ENCODE data around the gene HSD3B1.
"Not testable (repeated sequence)": the region's sequence is repeated elsewhere in the genome, so short reads cannot be mapped to it uniquely, and the experiment has no call there.

Gene HSD3B1

DNA sequence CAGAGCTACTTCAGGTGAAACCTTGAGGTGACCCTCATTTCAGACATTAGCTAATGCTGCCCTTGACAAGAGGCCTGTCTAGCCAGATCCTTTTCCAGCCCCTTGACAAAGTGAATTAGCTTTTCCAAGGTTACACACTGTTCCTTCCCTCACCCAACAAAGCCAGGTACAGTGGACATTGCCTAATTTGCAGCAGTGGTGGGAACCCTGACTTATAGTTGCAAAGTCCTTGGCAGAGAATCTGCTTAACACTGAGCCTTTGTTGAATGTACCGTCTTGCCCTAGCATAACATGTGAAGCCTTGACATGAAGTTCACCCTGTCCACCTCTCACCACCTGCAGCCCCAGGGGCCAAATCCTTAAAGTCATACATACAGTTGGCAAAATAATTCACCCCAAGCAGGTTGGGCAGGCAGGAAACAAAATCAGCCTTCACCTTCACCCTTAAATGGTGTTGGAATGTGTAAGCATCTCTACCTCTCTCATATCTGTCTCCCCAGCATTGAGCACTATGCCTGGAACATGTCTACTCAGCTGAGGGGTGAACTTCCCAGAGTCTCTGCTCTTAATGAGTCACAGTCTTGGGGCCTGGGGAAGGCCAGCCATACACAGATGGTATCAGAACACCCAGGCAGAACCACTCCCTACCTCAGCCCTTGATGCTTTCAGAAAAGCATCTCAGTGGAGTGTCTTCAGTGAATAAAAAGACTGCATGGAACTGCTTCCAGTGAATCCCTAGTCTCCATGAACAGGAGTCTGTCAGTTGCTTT lies 46.5 kb downstream of the HSD3B1 start:
- DNase-seq (ENCODE audit: low read depth), result not testable (repeated sequence)

DNA sequence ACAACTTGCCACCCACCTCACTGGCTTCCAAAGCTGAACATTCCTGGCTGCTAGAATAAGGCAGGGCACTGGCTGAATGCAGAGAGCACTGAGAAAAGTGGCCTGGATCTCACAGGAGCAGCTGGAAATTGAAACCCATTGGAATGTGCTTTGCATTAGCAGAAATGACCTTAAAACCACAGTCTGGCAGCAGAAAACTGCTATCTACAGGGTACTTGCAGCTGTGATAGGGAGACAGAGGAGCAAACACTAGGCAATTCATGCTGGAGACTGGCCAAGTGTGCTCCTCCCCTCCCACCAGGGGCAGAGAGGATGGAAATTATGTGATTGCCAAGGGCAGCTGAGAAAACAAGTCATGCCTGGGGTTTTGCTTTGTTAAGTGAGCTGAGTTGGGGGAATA lies 47.2 kb downstream of the HSD3B1 start:
- no peak for DNase-seq (ENCODE audit: low read depth)

DNA sequence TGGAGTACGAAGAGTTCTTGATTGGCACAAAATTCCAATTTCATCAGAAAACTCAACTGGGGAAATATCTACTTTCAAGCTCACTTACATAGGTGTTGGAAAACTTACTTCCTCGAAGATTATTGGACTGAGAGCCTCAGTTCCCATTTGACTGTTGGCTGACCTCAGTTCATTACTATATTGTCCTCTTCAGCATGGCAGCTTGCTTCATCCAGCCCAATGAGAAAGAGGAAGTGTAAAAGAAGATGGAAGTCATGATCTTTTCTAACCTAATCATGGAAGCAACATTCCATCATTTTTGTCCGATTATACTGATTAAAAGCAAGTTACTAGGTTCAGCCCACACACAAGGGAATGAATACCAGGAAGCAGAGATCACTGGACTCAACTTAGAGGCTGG lies 49.4 kb downstream of the HSD3B1 start:
- DNase-seq (ENCODE audit: low read depth), result no peak

DNA sequence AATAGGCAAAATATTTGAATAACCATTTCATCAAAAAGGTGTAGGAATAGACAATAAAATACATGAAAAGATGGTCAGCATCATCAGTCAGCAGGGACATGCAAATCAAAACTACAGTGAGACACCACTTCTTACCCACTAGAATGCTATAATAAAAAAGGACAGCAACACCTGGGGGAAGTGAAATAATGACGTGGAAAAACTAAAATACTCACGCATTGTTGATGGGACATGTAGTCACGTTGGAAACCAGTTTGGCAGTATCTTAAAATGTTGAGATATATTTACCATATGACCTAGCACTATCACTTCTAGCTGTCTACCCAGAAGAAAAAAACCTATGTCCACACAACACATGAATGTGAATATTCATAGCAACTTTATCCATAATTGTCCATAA lies 53.4 kb downstream of the HSD3B1 start:
- not testable (repeated sequence) for DNase-seq (ENCODE audit: low read depth)

DNA sequence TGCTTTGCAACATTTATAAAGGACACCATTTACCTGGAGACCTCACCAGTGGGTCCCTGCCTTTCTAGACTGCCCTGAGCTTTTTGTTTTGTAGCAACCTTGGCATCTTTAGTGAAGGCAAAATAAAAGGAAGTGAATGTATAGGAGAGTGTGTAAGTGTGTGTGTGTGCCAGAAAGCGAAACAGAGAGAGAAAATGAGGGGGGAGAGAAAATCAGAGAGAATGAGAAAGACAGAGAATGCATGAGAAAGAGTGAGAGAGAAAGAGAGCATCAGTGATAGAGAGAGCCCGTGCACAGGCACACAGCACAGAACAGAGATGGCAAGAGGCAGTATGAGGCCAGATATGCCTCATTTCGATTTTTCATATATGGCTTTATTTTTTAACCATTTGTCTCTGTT lies 57.5 kb downstream of the HSD3B1 start:
- no peak for DNase-seq (ENCODE audit: low read depth)
